Hematopoietic multipotent progenitor cell (in vitro differentiated cells): ENCODE results near the gene FAM32A. TPM values are rescaled to one million over a fixed set of nuclear protein-coding genes. Genes with fewer than 3 reads are reported as not detected.

Experiments used
- small RNA-seq: library from RNA; depleted of rRNA; stranded (forward); fragments of <200 nt; gene quantifications from one replicate; pipeline ENCODE3, GENCODE V24; 2012
- total RNA-seq: library from RNA; depleted of rRNA; stranded (reverse); fragments of >200 nt; gene quantifications from one replicate; pipeline ENCODE4 v1.2.3, GENCODE V29; 2012

The FAM32A gene
- total RNA-seq, 1 donor = 68.1 TPM

Small RNAs within 50 kb of the gene (small RNA-seq; reads per million reads assigned to genes)
- not detected for gene RF00017

Other genes starting within 250 kb of the FAM32A start
- gene OR10H4, start 236.4 kb upstream of the FAM32A start, total RNA-seq = not detected
- gene TPM4, start 108.9 kb upstream of the FAM32A start, total RNA-seq = 163 TPM
- 130 TPM for gene RAB8A, start 73.5 kb upstream of the FAM32A start, total RNA-seq
- 160 TPM for gene HSH2D, start 41.7 kb upstream of the FAM32A start, total RNA-seq
- gene CIB3, start 11.9 kb upstream of the FAM32A start, total RNA-seq = 0.27 TPM
- gene AP1M1, start 12.5 kb downstream of the FAM32A start, total RNA-seq = 132 TPM
- 219 TPM for gene KLF2, start 139.4 kb downstream of the FAM32A start, total RNA-seq